Cardiac muscle cell (in vitro differentiated cells and primary cell): ENCODE results near the gene COL5A3. TPM values are rescaled to one million over a fixed set of nuclear protein-coding genes. Genes with fewer than 3 reads are reported as not detected.

Source experiments
- DNase-seq, 2 donors: peaks; one replicate each; pipeline versions ENCODE4 v3.0.0 to v3.0.0-alpha.2; 2010 to 2017; ENCODE audit warnings: low read depth in 1 of 2, low spot score in 1 of 2
- H3K27ac ChIP-seq: fragments of 200-600 bp; sonication (generic); 2 replicates; pipeline ENCODE4 v1.5.1; 2016
- H3K27me3 ChIP-seq: fragments of 200-600 bp; sonication (generic); 2 replicates; pipeline ENCODE4 v1.6.0; 2016; ENCODE audit warnings: control low read depth
- H3K36me3 ChIP-seq: fragments of 200-600 bp; sonication (generic); 2 replicates; pipeline ENCODE4 v1.5.1; 2016; ENCODE audit warnings: control low read depth
- H3K4me1 ChIP-seq: fragments of 200-600 bp; sonication (generic); 2 replicates; pipeline ENCODE4 v1.8.1; 2017; ENCODE audit warnings: low read depth, mild to moderate bottlenecking, mixed run types
- H3K4me3 ChIP-seq: fragments of 200-600 bp; sonication (generic); 2 replicates; pipeline ENCODE4 v1.5.1; 2016; ENCODE audit warnings: mild to moderate bottlenecking
- H3K9me3 ChIP-seq: fragments of 200-600 bp; sonication (generic); 2 replicates; pipeline ENCODE4 v1.5.1; 2017; ENCODE audit warnings: low read depth, mild to moderate bottlenecking, control low read depth
- CTCF ChIP-seq: IDR thresholded peaks from 2 replicates; pipeline ENCODE4 v1.5.1; 2012; ENCODE audit warnings: low read depth, mild to moderate bottlenecking, low read length
- polyA plus RNA-seq: library from polyadenylated mRNA; unstranded; fragments of >200 nt; fragmentation: Nextera tagmentation; extraction: Ambion mirVana; gene quantifications from 2 replicates; pipeline ENCODE4 v1.2.1, GENCODE V29; 2016
- total RNA-seq: library from RNA; depleted of rRNA; stranded (reverse); fragments of >200 nt; gene quantifications from 2 replicates; pipeline ENCODE4 v1.2.3, GENCODE V29; 2016

Gene COL5A3
- total and polyA plus RNA-seq, 2 experiments from 2014 or later: 0.24 TPM; not detected in 1

GRCh38 chr19:9971166-9971897 is 39.0 kb downstream of the COL5A3 start:
- Histone ChIP-seq H3K36me3 (no peaks in the 10 kb centered on the region), H3K9me3 (no peaks in the 10 kb centered on the region), H3K4me3 (no peak overlapping the region), H3K27me3 (peaks cover 31% of the 10 kb centered on the region), H3K4me1 (no peaks in the 10 kb centered on the region), H3K27ac (no peak overlapping the region)
- TF ChIP-seq CTCF: no peak
- DNase-seq: no peak

GRCh38 chr19:9970481-9970880 is 39.8 kb downstream of the COL5A3 start:
- H3K27me3 ChIP-seq: peaks cover 39% of the 10 kb centered on the region
- H3K36me3 ChIP-seq: no peaks in the 10 kb centered on the region
- H3K27ac ChIP-seq: no peak overlapping the region
- DNase-seq: no peak
- no peaks in the 10 kb centered on the region for H3K9me3 ChIP-seq
- no peak overlapping the region for H3K4me3 ChIP-seq
- no peaks in the 10 kb centered on the region for H3K4me1 ChIP-seq
- TF ChIP-seq CTCF: no peak

GRCh38 chr19:9969688-9969975 is 40.7 kb downstream of the COL5A3 start:
- no peaks in the 10 kb centered on the region for H3K36me3 ChIP-seq
- no peaks in the 10 kb centered on the region for H3K4me1 ChIP-seq
- no peak overlapping the region for H3K4me3 ChIP-seq
- TF ChIP-seq CTCF: no peak
- DNase-seq: no peak
- no peaks in the 10 kb centered on the region for H3K9me3 ChIP-seq
- peaks cover 41% of the 10 kb centered on the region for H3K27me3 ChIP-seq
- no peak overlapping the region for H3K27ac ChIP-seq

GRCh38 chr19:9968820-9969687 is 41.2 kb downstream of the COL5A3 start:
- no peak overlapping the region for H3K27ac ChIP-seq
- H3K4me1 ChIP-seq: no peaks in the 10 kb centered on the region
- peaks cover 41% of the 10 kb centered on the region for H3K27me3 ChIP-seq
- no peak for TF ChIP-seq CTCF
- H3K36me3 ChIP-seq: no peaks in the 10 kb centered on the region
- H3K9me3 ChIP-seq: no peaks in the 10 kb centered on the region
- DNase-seq: no peak
- H3K4me3 ChIP-seq: no peak overlapping the region

GRCh38 chr19:9967326-9967725 is 43.0 kb downstream of the COL5A3 start:
- no peak overlapping the region for H3K4me3 ChIP-seq
- TF ChIP-seq CTCF: no peak

More at GRCh38 chr19:9967326-9967725, 43.0 kb downstream of the COL5A3 start:
- no peaks in the 10 kb centered on the region for H3K36me3 ChIP-seq
- H3K9me3 ChIP-seq: no peaks in the 10 kb centered on the region
- peak in 1 of 2 donors; percentile 33 for DNase-seq
- H3K4me1 ChIP-seq: no peaks in the 10 kb centered on the region
- H3K27me3 ChIP-seq: peaks cover 41% of the 10 kb centered on the region
- no peak overlapping the region for H3K27ac ChIP-seq
